Ovary (tissue), 9 donors: Measurements from ENCODE around the gene TMEM131. TPM values are rescaled to one million over a fixed set of nuclear protein-coding genes. Genes with fewer than 3 reads are reported as not detected.

Experiments
- DNase-seq, 5 donors: peaks; one replicate each; pipeline ENCODE4 v3.0.0-alpha.2; 2019 to 2020
- H3K27ac ChIP-seq, 2 donors: fragments of 200-600 bp; one replicate each; pipeline versions ENCODE4 v1.5.1 to v1.8.0; 2019 to 2022
- H3K27me3 ChIP-seq: fragments of 200-600 bp; one replicate; pipeline ENCODE4 v1.8.0; 2022
- H3K36me3 ChIP-seq: fragments of 200-600 bp; sonication (generic); one replicate; pipeline ENCODE4 v1.5.1; 2019
- H3K4me1 ChIP-seq: one replicate; pipeline ENCODE4 v1.8.1; 2013; ENCODE audit warnings: mild to moderate bottlenecking, moderate library complexity; ENCODE audit not compliant: insufficient read depth
- H3K4me3 ChIP-seq: fragments of 200-600 bp; sonication (generic); one replicate; pipeline ENCODE4 v1.5.1; 2017
- H3K9me3 ChIP-seq, 2 donors: fragments of 200-600 bp in 1 of 2; sonication (generic) in 1 of 2; one replicate each; pipeline versions ENCODE4 v1.5.1 to v1.8.1; 2013 to 2019; ENCODE audit warnings: mild to moderate bottlenecking in 1 of 2, moderate library complexity in 1 of 2
- CTCF ChIP-seq, 3 donors: fragments of 450-650 bp in 2 of 3; fragments of 200-600 bp in 1 of 3; IDR thresholded peaks; one replicate each; pipeline versions ENCODE4 v1.5.1 to v1.8.0; 2016 to 2022; ENCODE audit warnings: antibody characterized with exemption in 3 of 3, mild to moderate bottlenecking in 1 of 3
- EP300 ChIP-seq: sonication (generic); formaldehyde crosslinking; IDR thresholded peaks from one replicate; pipeline ENCODE4 v1.6.1; 2017; ENCODE audit warnings: antibody characterized with exemption
- POLR2A ChIP-seq: fragments of 450-650 bp; IDR thresholded peaks from one replicate; pipeline ENCODE4 v1.6.1; 2017; ENCODE audit warnings: antibody characterized with exemption, mild to moderate bottlenecking, moderate library complexity
- WGBS, 3 donors: extraction: QIAGEN DNeasy Blood & Tissue Kit in 1 of 3; methylation state at CpG; one replicate each; pipeline versions ENCODE4 v1.1.5 to v1.1.7; 2013 to 2017; 5-methylcytosine and 5-hydroxymethylcytosine counted together
- intact Hi-C, 4 donors: fragments of 100-400 bp; cut with DNase I; formaldehyde crosslinking; loops; one replicate each; pipeline versions ENCODE4 v1.11.0 to v1.15.1; 2022 to 2023
- polyA plus RNA-seq, 2 donors: library from polyadenylated mRNA; stranded (reverse); fragments of 200-250 nt in 1 of 2; fragments of 350-450 nt in 1 of 2; fragmentation: Illumina TruSeq in 1 of 2; extraction: RNeasy Lipid Tissue Mini Kit (QIAGEN cat#74804) in 1 of 2; gene quantifications; one replicate each; pipeline ENCODE4 v1.2.3, GENCODE V29; 2013 to 2014
- total RNA-seq, 7 donors: library from RNA; depleted of rRNA in 2 of 7; stranded (reverse); fragments of >200 nt in 2 of 7; fragmentation: NEBNext Ultra II Directional in 3 of 7; extraction: Animal tissue kit (Norgen Biotek cat#: 25700) in 3 of 7; gene quantifications; one replicate each; pipeline versions ENCODE4 v1.1.0 to v1.2.4, GENCODE V29; 2016 to 2023
- donor health status: DM: no; HTN: no; CAD: no; lungs with moderate emphysema.
- donor health status: DM: no; HTN: no; CAD: no.
- donor health status: Bipolar disorder and iron deficiency.
- donor health status: DM: yes; HTN: yes; CAD: no.
- donor health status: DM: no; HTN: no; CAD: no.
- donor health status: DM: yes; HTN: yes; CAD: no.

The TMEM131 gene
- total and polyA plus RNA-seq, 9 donors = 16.1 to 44.0 (median 38.4) TPM

- Histone ChIP-seq H3K4me3 (no peak overlapping the region), H3K36me3 (no peaks in the 10 kb centered on the region), H3K27ac (no peak overlapping the region), H3K9me3 (no peaks in the 10 kb centered on the region), H3K4me1 (peaks cover 7% of the 10 kb centered on the region), H3K27me3 (no peaks in the 10 kb centered on the region)
- intact Hi-C loops = loop anchor here in 1 of 4 donors (5.0 kb wide), 1 partner anchor 428 kb away; the partner anchor contains the start of gene INPP4A
- no peak for DNase-seq
- 100% methylated on average over 2 of the region's 2 CpGs for WGBS, 3 donors
- TF ChIP-seq POLR2A (no peak), EP300 (no peak), CTCF (IDR thresholded peaks at IDR 0.05) (no peak)
Measured at GRCh38 chr2:98014379-98014778, 18.6 kb upstream of the TMEM131 start.

- WGBS, 3 donors = 31 to 40% (median 31%) methylated on average over 15 of the region's 15 CpGs
- Histone ChIP-seq H3K36me3 (no peaks in the 10 kb centered on the region), H3K9me3 (no peaks in the 10 kb centered on the region), H3K4me3 (no peak overlapping the region), H3K4me1 (peaks cover 7% of the 10 kb centered on the region), H3K27ac (no peak overlapping the region), H3K27me3 (no peaks in the 10 kb centered on the region)
- DNase-seq = no peak
- intact Hi-C loops = loop anchor here in 1 of 4 donors (5.0 kb wide), 1 partner anchor 429 kb away; the partner anchor contains the start of gene INPP4A
- TF ChIP-seq EP300 (no peak), CTCF (IDR thresholded peaks at IDR 0.05) (no peak), POLR2A (no peak)
Measured at GRCh38 chr2:98013407-98014042, 17.8 kb upstream of the TMEM131 start.

- Histone ChIP-seq H3K4me3 (no peak overlapping the region), H3K4me1 (peaks cover 7% of the 10 kb centered on the region), H3K27ac (no peak overlapping the region), H3K36me3 (no peaks in the 10 kb centered on the region), H3K27me3 (no peaks in the 10 kb centered on the region), H3K9me3 (no peaks in the 10 kb centered on the region)
- 94 to 97% (median 95%) methylated on average over 3 of the region's 3 CpGs for WGBS, 3 donors
- intact Hi-C loops = loop anchor here in 1 of 4 donors (5.0 kb wide), 1 partner anchor 430 kb away; the partner anchor contains the start of gene INPP4A
- no peak for DNase-seq
- TF ChIP-seq CTCF (IDR thresholded peaks at IDR 0.05) = no peak
- TF ChIP-seq EP300 = no peak
- no peak for TF ChIP-seq POLR2A
Measured at GRCh38 chr2:98012561-98012991, 16.8 kb upstream of the TMEM131 start.

DNA sequence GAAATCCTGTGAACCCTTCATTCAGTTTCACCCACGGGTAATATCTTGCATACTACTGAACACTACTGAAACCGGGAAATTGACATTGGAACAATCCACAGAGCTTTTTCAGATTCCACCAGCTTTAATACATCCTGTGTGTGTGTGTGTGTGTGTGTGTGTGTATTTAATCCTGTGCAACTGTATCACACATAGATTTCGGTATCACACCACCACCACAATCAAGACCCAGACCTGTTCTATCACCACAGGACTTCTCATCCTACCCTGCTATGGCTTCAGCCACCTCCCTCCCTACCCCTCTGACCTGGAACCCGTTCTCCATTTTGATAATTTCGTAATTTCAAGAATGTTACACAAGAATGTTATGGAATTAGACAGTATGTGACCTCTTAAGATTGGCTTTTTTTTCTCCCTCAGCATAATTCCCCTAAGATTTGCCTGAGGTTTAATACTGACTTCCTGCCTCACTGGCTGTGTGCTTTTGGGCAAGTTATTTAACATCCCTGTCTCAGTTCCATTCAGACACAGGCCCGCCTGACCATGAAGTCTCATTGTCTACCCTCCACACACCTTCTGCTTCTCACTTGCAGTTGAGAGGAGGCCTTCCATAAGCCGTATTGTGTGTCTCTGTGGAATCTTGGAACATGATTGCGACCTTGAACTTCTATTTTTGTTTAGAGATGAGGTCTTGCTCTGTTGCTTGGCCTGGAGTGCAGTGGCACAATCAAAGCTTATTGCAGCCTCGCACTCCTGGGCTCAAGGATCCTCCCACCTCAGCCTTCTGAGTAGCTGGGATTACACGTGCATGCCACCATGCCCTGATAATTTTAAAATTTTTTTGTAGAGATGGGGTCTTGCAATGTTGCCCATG, 14.4 kb upstream of the TMEM131 start:
- no peak for DNase-seq
- peaks cover 7% of the 10 kb centered on the region for H3K4me1 ChIP-seq
- H3K9me3 ChIP-seq = no peaks in the 10 kb centered on the region
- TF ChIP-seq EP300 (no peak), CTCF (IDR thresholded peaks at IDR 0.05) (no peak), POLR2A (no peak)
- intact Hi-C loops = loop anchor here in 1 of 4 donors (5.0 kb wide), 1 partner anchor 432 kb away; the partner anchor contains the start of gene INPP4A
- WGBS, 3 donors = 40 to 50% (median 48%) methylated on average over 10 of the region's 10 CpGs
- H3K36me3 ChIP-seq = no peaks in the 10 kb centered on the region
- no peaks in the 10 kb centered on the region for H3K27me3 ChIP-seq
- H3K27ac ChIP-seq = no peak overlapping the region
- no peak overlapping the region for H3K4me3 ChIP-seq
